Fibroblast of skin of left biceps (primary cell): ENCODE results near the gene MICOS13.
A peak's percentile ranks its signal among the peaks of the same experiment; 100 is the strongest.
"Not testable (repeated sequence)": the region's sequence is repeated elsewhere in the genome, so short reads cannot be mapped to it uniquely, and the experiment has no call there.

ENCODE experiments used
- DNase-seq, 2 experiments: peaks; one replicate each; pipeline ENCODE4 v3.0.0-alpha.2; 2013; ENCODE audit warnings: low read depth in 2 of 2

Gene MICOS13

DNA sequence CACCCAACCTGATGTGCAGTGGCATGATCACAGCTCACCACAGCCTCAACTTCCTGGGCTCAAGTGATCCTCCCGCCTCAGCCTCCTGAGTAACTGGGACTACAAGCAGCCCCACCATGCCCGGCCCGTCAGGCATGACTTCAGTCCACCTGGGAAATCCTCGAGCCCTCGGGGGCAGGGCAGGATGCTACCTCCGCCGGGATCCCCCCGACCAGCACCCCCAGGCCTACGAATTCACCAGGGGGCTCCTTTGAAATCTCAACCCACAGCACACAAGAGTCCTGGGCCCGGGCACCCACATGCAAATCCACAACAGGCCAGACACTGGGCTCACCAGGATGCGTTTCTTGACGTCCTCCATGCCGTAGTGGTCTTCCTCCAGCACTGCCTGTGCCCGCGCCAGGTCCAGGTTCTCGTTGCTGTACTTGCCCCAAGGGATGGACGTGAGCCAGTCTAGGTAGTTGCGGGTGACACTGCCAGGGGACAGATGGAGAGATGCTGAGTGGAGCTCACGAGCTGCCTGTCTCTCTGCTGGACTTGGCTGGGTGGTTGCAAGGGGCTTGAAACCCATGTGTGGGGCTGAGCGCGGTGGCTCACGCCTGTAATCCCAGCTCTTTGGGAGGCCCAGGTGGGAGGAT, 20.3 kb upstream of the MICOS13 start:
- DNase-seq: no peak

DNA sequence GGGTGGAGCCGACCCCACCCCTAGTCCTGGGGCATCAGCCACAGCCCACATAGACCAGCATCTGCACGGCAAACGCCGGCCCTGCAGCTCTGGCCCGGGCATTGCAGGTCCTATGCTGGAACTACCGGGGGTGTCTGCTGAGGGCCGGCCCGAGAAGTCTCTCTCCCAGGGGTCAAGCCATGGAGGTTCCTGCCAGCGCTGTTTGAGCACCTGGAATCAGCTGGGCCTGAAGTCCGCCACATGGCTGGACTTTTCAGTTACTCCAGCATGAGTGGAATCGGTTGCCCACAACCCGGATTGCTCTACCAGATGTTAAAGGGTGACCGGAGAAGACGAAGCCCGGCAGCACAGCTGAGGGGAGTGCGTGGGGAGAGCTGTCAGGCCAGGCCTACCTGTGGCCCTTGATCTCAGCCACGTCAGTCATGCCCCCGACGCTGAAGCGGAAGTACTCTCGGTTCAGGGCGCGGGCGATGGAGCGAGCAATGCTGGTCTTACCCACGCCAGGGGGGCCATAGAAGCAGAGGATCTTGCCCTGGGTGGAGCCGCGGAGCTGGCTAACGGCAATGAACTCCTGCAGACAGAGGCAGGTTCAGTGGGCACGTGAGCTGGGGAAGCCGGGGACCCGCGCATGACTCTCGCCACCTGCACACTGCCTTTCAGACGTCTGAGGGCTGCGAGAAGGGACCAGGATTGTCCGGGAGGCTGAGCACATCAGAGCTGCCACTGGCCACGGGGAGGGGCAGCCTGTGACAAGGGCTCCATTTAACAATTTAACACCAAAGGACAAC, 18.5 kb upstream of the MICOS13 start:
- DNase-seq: no peak

DNA sequence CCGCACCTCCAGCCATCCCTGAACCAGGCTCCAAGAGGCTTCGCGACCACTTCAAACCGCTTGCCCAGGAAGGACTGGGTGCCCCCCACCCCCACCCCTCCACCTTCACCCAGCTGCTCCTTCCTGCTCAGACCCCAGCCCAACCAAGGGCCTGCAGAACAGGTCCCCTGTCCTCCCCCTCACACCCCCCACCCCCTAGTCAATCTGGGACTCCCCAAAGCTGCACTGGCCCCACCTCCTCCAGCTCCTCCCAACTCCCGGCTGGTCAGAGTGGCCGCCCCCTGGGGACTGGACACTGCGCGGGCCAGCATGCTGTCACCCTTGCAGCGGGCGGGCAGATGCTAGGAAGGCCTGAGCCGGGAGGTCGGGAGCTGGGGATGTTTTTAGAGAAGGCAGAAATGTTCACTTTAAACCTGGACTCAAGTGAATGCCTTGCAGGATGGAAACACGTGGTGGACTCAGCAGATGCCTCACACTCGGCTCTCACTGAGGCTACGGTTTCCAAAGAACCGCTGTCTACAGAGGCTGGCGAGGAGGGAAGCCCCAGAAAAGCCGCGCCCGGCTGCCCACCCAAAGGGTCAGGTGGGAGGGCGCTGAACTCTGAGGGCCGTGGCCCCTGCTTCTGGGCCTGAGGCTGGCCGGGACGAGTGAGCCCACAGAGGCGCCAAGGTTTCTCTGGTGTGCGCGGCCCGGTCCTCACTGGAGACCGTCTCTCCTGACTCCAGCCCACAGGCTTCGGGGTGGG, 17.7 kb upstream of the MICOS13 start:
- DNase-seq: no peak

DNA sequence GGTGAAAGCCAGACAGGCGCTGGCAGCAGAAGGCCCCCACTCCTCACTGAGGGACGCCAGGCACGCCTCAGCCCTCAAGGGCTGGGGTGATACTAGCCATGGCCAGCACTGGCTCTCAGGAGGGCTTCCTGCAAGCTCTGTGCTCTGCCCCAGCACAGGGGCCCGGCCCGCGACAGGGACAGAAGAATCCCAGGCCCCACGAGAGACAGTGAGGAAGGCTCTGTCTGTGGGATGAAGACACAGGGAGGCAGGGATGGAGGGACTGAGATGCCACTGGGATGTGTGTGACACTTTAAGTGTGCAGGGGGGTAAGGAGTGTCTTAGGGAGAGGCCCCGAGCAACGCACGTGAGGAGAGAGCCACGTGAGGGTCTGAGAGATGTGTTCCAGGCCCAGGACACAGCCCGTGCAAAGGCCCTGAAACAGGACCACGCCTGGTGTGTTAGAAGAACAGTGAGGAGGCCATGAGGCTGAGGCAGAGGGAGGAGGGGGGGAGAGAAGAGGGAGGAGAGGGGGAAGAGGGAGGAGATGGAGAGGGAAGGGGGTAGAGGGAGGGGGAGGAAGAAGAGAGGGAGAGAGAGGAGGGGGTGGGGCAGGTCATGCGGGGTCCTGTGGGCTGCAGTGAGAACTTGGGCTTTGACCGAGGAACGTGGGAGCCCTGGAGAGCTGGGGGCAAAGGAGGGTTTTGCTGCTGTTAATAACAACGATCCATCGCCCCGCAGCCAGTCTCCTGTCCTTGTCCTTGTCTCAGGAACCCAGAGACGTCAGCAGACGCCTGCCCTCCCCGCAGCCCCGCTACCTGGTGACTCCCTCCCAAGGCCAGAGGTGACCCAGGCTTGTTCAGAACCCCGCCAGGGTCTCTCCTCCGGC, 16.9 kb upstream of the MICOS13 start:
- DNase-seq: no peak

DNA sequence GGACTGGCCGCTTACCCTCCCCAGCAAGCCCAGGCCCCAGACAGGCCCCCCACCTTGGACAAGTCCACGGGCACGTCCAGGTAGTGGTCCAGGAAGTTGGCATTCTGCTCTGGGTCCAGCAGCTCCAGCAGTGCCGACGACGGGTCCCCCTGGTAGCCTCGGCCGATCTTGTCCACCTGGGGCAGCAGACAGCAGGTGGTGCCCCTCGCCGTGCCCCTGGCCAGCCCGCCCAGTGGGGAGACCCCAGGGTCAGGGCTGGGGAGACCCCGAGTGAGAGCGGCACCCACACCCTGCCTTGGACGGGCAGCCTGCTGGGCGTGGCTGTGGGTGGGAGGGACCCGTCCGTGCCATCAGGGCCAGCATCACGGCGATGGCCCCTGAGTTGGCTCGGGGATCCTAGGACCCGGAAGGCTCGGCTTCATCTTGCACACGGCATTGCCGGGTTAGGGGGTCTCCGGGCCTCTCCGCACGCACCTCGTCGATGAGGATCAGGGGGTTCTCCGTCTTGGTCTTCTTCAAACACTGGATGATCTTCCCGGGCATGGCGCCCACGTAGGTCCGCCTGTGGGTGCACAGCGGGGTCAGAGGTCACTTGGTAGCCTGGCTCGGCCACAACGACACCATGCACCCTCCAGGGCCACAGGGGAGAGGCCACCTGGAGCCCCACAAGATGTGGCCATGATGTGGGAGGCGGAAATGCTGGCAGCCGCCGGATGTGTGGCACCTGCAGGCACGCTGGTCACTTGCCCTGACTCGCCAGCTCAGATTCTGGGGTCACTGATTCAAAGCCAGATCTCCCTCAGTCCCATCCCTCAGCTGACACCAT, 16.1 kb upstream of the MICOS13 start:
- no peak for DNase-seq

DNA sequence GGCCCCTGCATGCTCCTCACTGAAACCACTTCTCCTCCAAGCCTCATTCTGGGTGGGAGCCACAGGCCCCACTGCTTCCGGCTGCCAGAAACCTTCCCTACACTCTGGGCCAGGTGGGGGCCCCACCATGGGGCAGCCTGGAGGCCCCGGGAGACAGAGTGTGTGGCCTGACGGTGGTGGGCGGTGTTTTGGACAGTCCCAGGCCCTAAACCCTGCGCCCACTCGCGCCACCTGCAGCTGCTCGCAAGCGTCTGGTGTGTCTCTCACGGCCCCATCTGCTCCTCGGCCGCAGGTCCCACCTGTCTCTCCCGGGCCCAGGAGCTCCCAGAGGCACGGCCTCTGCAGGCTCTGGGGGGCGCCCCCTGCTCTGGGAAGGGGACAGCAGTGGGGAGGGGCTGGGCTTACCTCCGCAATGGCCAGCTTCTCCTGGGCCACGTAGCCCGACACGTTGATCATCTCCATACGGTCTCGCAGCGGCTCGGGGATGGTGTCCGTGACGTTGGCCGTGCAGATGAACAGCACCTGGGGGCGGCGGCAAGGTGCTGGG, 15.4 kb upstream of the MICOS13 start:
- DNase-seq: no peak

DNA sequence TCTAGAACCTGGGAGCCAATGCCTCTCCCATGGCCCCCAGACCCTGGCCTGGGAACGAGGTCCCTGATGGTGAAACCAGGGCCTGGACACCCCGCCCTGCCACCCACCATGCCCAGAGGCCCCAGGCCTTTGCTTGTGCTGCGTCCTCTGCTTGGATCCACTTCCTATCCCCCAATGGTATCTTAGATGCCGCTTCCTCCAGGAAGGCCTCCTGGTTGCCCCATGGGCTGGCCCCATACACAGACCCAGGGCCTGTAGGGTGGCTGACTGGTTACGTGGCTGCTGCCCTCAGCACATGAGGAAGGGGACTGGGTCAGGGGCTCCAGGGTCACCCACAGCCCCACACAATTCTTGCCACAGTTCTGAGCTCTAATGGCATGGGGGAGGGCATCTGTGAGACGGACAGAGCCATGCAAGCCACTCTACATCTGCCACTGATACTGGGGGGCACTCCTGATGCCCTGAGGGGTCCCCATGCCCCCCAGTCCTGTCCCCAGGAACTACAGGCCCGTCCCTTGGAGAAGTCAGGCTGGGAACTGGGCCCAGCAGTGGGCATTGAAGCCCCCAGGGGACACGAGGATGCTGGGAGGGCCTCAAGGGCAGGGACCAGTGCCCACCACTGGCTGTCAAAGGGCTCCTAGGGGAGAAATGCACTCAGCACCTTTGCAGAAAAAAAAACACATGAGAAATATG, 14.8 kb upstream of the MICOS13 start:
- no peak for DNase-seq

DNA sequence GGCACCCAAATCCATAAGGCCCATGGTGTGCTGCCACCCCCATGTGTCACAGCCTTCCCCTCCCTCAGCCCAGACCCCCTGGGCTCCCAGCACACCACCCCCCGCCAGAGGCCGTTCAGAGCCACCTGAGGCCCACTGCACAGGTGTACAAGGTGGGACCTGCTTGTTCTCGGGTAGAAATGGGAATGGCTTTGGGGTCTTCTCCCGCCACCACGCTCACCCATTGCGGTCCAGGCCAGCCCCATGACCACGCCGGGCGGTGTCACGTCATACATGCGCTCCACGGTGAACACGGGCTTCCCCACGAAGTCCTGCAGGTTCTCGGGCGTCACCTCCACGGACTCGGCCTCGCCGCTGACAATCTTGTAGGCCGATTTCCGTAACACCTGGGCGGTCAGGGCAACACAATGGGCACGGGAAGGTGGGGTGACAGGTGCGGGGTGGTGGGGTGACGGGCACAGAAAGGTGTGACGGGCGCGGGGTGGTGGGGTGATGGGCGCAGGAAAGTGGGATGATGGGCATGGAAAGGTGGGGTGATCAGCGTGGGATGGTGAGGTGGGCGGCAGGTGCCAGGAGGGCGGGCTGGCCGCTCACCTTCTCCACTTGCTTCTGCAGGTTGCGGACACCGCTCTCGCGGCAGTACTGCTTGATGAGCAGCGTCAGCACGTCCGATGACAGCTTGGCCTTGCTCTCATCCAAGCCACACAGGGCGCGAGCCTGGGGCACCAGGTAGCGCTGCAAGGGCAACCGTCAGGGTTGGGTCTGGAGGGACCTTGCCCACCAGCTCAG, 14.0 kb upstream of the MICOS13 start:
- DNase-seq: no peak

DNA sequence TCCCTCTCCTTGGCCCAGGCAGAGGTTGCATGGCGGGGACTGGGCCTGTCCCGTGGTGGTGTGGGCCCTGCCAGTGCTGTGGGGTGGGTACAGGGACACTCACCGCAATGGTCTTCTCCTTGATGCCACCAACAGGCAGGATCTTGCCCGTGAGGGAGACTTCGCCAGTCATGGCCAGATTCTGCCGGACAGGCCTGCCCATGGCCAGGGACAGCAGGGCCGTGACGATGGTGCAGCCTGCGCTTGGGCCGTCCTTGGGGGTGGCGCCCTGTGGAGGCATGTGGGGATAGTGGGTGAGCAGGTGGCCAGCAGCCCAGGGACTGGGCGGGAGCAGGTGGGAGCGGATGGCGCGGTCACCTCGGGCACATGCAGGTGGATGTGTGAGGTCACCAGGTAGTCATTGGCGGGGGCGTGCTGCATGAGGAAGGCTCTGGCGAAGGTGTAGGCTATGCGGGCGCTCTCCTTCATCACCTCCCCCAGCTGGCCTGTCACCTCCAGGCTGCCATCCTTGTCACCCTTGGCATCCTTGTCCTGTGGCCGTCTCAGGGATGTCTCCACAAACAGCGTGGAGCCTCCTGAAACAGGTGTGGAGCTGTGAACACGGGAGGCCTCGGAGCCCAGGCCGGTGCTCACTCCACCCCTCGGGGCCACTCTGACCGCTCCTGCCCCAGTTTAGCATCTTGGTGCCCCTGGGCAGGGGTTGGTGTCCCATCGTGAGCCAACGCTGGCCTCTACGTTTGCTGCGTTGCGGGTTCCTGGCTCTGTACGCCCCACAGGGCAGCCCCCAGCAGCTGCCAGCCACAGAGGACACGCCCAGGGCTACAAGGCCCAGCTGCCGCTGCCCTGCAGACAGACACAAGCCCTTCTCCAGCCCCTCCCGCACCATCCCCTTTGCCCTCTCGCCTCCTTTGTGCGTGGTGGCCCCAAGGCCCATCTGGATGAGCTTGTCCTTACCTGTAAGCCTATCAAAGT, 13.2 kb upstream of the MICOS13 start:
- DNase-seq: no peak

DNA sequence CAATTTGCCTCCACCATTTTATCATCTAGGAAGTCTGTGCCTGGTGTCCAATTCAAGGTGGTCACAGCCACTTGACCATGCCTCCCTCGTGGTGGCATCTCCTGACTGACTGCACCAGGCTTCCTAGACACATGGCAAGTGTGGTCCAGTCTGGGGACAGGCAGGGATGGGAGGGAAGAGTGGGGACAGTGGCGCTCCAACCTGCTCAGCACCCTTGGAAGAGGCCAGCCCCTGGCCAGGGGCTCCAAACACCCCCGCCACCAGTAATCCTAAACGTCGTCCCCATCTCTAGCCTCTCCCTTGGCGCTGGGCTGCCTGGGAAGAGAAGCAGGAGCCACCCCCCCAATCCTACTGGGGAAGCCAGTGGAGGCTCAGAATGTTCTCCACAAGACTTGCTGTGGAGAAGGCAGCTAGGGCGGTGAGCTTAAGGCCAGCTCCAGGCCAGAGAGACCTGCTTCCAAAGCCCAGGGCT, 12.4 kb upstream of the MICOS13 start:
- no peak for DNase-seq

DNA sequence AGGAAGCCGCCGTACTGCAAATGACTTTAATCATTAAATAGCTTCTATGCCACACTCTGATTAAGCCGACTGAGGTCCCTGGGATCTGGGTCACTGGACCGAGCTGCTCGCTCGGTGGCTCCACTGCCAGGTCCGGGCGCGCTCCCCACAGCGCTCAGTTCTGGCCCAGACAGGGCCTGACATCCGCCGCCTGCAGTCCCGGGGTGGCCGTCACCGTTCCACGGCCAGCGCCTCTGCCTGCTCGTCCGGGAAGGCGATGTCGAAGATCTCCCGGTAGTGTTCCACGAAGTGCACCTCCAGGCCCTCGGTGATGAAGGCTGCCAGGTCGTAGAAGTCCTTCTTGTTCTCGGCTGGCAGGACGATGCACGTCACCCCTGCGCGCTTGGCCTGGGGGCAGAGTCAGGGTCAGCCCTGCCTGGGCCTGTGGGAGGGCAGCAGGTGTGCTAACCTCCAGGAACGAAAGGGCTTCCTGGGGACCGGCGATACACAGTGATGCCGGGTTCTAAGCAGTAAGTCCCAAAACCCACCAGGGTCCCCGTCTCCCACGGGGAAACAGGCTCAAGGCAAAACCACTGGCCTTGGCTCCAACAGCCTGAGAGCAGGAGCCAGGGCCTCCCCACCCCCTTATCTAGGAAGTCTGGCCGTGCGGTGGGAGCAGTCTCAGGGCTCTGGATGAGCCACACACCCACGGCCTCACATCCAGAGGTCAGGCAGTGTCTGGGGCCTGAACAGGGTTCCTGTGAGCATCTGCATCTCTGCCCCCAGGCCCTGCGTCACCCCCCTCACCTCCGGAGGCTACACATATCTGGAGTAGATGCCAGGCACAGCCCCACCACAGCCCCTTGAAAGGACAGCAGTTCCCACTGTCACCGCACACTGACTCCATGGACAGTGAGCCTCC, 11.8 kb upstream of the MICOS13 start:
- no peak for DNase-seq

DNA sequence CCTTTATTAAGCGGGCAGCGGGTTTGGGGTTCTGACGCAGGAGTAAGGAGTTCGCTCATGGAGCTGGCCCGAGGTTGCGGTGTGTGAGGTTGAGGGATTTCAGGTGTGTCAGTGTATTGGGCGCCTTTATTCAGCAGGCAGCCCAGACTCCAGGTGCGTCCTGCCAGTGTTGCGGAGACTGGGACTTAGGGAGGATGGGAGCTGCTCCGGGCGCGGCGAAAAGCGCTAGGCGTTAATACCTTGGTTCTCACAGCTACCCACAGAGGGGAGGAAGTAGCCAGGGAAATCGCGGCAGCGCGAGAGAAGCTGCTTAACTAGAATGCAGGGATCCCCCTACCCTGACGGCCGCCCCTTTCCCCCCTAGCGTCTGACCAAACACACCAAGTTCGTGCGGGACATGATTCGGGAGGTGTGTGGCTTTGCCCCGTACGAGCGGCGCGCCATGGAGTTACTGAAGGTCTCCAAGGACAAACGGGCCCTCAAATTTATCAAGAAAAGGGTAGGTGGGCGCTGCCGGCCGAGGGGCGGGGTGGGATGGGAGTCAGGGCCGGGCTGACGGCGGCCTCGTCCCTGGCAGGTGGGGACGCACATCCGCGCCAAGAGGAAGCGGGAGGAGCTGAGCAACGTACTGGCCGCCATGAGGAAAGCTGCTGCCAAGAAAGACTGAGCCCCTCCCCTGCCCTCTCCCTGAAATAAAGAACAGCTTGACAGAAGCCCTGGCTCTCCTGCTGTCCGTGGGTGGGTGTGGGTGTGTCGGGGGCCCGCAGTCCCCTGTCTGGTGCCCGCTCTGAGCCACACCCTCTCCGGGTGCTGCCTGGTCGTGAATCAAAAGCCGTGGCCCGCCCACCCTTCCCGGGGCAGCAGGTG, 10.9 kb upstream of the MICOS13 start:
- DNase-seq: no peak

DNA sequence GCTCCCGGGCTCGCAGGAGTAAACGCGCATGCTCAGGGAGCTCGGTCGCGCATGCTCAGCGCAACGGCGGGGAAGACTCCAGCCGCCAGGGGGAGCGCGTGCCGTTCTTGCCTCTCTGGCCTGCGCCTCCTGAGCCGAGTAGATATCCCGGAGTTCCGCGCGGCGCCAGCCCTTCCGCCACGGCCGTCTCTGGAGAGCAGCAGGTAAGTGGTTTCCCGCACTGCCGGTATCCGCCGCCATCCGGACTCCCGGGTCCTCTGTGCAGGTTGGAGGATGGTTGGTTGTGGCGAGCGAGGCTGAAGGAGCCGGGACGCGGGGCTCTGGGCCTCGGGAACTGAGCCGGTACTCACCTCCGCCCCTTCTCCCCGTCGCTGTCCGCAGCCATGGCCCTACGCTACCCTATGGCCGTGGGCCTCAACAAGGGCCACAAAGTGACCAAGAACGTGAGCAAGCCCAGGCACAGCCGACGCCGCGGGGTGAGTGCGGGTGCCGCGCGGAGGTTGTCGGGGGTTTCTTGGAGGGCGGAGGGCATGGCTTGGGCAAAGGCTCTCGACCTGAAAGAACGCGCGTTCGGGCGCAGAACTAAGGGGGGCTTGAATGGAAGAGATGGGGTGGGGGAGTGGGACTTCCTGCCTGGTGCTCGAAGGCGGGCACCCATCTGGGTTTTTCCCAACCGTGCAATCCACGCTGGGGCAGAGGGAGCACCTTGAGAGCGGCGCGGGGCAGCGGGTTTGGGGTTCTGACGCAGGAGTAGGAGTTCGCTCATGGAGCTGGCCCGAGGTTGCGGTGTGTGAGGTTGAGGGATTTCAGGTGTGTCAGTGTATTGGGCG, 10.0 kb upstream of the MICOS13 start, which contains the start of gene RPL36:
Gene RPL36, plus strand, starts transcription at position 171 of the 830 bp plus-strand sequence. Its CDS starts 213 bp downstream, at position 384.
- peak; percentile 88 to 90 for DNase-seq

DNA sequence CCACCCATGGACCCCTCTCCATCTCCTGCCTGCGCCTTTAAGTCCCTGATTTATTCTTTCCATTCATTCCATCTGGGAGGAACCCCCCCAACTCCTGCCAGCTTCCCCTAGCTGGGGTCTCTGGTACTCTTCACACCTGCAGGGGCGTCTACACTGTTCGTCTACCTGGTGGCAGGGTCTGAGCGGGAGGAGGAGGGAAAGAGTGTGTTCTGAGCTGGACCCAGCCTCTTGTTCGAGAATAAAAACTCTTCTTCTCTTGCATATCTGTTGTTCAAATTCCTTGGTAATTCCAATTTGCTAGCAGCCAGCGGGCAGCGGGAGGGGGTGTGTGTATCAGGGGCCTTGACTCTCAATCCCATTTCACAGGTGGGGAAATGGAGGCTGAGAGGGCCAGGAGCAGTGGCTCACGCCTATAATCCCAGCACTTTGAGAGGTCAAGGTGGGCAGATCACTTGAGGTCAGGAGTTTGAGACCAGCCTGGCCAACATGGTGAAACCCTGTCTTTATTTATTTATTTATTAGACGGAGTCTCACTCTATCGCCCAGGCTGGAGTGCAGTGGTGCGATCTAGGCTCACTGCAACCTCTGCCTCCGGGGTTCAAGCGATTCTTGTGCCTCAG, 8.1 kb upstream of the MICOS13 start:
- not testable (repeated sequence) for DNase-seq
